ENCODE results near the gene HBS1L.

DNA sequence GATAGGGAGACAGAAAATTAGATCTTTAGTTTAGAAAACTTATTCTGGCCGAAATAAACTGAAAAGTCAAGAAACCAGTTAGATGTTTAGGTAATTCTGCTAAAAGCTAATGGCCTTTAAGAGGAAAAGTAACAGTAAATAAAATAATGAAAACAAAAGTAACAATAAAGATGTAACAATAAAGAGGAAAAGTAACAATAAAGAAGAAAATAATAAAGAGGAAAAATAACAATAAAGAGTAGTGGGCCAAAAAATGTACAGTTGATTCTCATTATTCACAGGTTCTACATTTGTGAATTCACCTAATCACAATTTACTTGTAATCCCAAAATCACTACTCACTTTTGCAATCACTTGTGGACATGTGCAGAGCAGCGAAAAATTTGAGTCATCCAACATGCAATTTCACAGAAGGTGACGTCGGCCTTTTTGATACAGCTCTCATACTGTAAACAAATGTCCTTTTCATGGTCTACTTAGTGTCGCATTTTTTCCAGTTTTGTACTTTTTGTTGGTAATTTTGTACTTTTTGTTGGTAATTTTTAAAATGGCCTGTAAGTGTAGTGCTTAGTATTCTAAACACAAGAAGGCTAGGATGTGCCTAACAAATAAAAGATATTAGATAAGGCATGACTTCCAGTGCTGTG, 24.0 kb downstream of the HBS1L start:
- TF ChIP-seq, protein P1, sequence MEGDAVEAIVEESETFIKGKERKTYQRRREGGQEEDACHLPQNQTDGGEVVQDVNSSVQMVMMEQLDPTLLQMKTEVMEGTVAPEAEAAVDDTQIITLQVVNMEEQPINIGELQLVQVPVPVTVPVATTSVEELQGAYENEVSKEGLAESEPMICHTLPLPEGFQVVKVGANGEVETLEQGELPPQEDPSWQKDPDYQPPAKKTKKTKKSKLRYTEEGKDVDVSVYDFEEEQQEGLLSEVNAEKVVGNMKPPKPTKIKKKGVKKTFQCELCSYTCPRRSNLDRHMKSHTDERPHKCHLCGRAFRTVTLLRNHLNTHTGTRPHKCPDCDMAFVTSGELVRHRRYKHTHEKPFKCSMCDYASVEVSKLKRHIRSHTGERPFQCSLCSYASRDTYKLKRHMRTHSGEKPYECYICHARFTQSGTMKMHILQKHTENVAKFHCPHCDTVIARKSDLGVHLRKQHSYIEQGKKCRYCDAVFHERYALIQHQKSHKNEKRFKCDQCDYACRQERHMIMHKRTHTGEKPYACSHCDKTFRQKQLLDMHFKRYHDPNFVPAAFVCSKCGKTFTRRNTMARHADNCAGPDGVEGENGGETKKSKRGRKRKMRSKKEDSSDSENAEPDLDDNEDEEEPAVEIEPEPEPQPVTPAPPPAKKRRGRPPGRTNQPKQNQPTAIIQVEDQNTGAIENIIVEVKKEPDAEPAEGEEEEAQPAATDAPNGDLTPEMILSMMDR (optimal IDR thresholded peaks at IDR 0.05 in 1 of 3, IDR thresholded peaks at IDR 0.05 in 1 of 3, conservative IDR thresholded peaks at IDR 0.05 in 1 of 3; ENCODE audit: extremely low read depth in 1 of 3, insufficient read depth in 2 of 3, low read length in 3 of 3): no peak
- TF ChIP-seq EZH2 (IDR thresholded peaks at IDR 0.05; ENCODE audit: low read length): no peak

Measured in keratinocyte (primary cell).